ENCODE measurements around the gene NATD1.
"Not testable (repeated sequence)": the region's sequence is repeated elsewhere in the genome, so short reads cannot be mapped to it uniquely, and the experiment has no call there.

The NATD1 gene

GRCh38 chr17:21192414-21192813 lies 60.8 kb downstream of the NATD1 start:
- not testable (repeated sequence) for DNase-seq (ENCODE audit: low spot score)

GRCh38 chr17:21191698-21192097 lies 61.5 kb downstream of the NATD1 start:
- no peak for DNase-seq (ENCODE audit: low spot score)

GRCh38 chr17:21190078-21190477 lies 63.1 kb downstream of the NATD1 start:
- no peak for DNase-seq (ENCODE audit: low spot score)

- no peak for DNase-seq (ENCODE audit: low spot score)
Measured at GRCh38 chr17:21189361-21189760, 63.8 kb downstream of the NATD1 start.
